HEK293 (cell line): ENCODE data around the gene TAF11L14.
"Not testable (repeated sequence)": the region's sequence is repeated elsewhere in the genome, so short reads cannot be mapped to it uniquely, and the experiment has no call there.

Experiments used
- CTCF ChIA-PET: fragments of 350-600 bp; formaldehyde crosslinking; extraction: SDS; loops from one replicate; lab custom pipeline; 2021; ENCODE audit warnings: antibody characterized with exemption; lab: Yijun Ruan, JAX
- POLR2A ChIA-PET: fragments of 300-600 bp; formaldehyde crosslinking; extraction: SDS; loops from one replicate; lab custom pipeline; 2020; ENCODE audit warnings: antibody characterized with exemption, inconsistent platforms; lab: Yijun Ruan, JAX
- H3K27ac ChIP-seq: fragments of 200-500 bp; sonication (Bioruptor generic); 2 replicates; pipeline ENCODE4 v1.5.1; 2014; ENCODE audit warnings: low read depth, low read length, control low read depth, inconsistent platforms; ENCODE audit errors: extremely low read depth
- H3K36me3 ChIP-seq, 2 experiments: fragments of 200-500 bp in 1 of 2; sonication (Bioruptor generic) in 1 of 2; 1 replicate in 1 of 2; 2 replicates in 1 of 2; pipeline ENCODE4 v1.5.1; 2014 to 2017; ENCODE audit warnings: inconsistent platforms in 2 of 2, low read length in 2 of 2; ENCODE audit not compliant: control insufficient read depth in 2 of 2, insufficient read depth in 1 of 2
- H3K4me1 ChIP-seq: fragments of 200-500 bp; sonication (Bioruptor generic); 2 replicates; pipeline ENCODE4 v1.5.1; 2014; ENCODE audit warnings: mild to moderate bottlenecking, low read length, inconsistent platforms; ENCODE audit not compliant: control insufficient read depth, insufficient read depth
- H3K4me3 ChIP-seq: 2 replicates; pipeline ENCODE4 v1.5.1; 2011; ENCODE audit warnings: low read depth, mild to moderate bottlenecking, control low read depth, low read length, moderate library complexity
- H3K9me3 ChIP-seq: fragments of 200-500 bp; sonication (Bioruptor generic); 2 replicates; pipeline ENCODE4 v1.5.1; 2014; ENCODE audit warnings: low read depth, low read length, inconsistent platforms; ENCODE audit not compliant: control insufficient read depth, insufficient read depth
- KLF1 ChIP-seq: fragments of 450-650 bp; formaldehyde crosslinking; IDR thresholded peaks from 2 replicates; pipeline ENCODE4 v1.5.1; 2016; ENCODE audit warnings: missing biosample characterization, missing genetic modification characterization
- ZBTB1 ChIP-seq: fragments of 450-650 bp; formaldehyde crosslinking; IDR thresholded peaks from 2 replicates; pipeline ENCODE4 v1.5.1; 2016; ENCODE audit warnings: missing biosample characterization, missing genetic modification characterization
- ZNF341 ChIP-seq: fragments of 450-650 bp; formaldehyde crosslinking; IDR thresholded peaks from 2 replicates; pipeline ENCODE4; 2016; ENCODE audit warnings: low read depth, missing biosample characterization, missing genetic modification characterization
- TF ChIP-seq, protein P1 (sequence below): fragments of 450-650 bp; formaldehyde crosslinking; IDR thresholded peaks from 2 replicates; pipeline ENCODE4 v1.5.1; 2017; ENCODE audit warnings: missing biosample characterization, missing genetic modification characterization
- TF ChIP-seq, protein P2 (sequence below): fragments of 450-650 bp; formaldehyde crosslinking; IDR thresholded peaks from 2 replicates; pipeline ENCODE4 v1.5.1; 2016; ENCODE audit warnings: missing biosample characterization, missing genetic modification characterization

Gene TAF11L14

GRCh38 chr5:17634160-17634559 is at the start of gene TAF11L14:
Gene TAF11L14, plus strand, starts transcription at chr5:17634460.
- no peaks in the 10 kb centered on the region for H3K36me3 ChIP-seq
- TF ChIP-seq ZNF341 (no peak), ZBTB1 (no peak)
- TF ChIP-seq, protein P1, sequence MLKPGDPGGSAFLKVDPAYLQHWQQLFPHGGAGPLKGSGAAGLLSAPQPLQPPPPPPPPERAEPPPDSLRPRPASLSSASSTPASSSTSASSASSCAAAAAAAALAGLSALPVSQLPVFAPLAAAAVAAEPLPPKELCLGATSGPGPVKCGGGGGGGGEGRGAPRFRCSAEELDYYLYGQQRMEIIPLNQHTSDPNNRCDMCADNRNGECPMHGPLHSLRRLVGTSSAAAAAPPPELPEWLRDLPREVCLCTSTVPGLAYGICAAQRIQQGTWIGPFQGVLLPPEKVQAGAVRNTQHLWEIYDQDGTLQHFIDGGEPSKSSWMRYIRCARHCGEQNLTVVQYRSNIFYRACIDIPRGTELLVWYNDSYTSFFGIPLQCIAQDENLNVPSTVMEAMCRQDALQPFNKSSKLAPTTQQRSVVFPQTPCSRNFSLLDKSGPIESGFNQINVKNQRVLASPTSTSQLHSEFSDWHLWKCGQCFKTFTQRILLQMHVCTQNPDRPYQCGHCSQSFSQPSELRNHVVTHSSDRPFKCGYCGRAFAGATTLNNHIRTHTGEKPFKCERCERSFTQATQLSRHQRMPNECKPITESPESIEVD (tag by site-specific recombination): no peak
- CTCF ChIA-PET: no interaction called here
- H3K9me3 ChIP-seq: no peaks in the 10 kb centered on the region
- H3K27ac ChIP-seq: no peak within 1 kb of the TSS
- H3K4me1 ChIP-seq: no peaks in the 10 kb centered on the region
- no peak within 1 kb of the TSS for H3K4me3 ChIP-seq
- POLR2A ChIA-PET: no interaction called here

GRCh38 chr5:17585658-17586057 is 48.6 kb upstream of the TAF11L14 start, which contains the start of gene TAF11L7:
Gene TAF11L7, minus strand, starts transcription at chr5:17585758.
- H3K9me3 ChIP-seq, H3K36me3 ChIP-seq, H3K27ac ChIP-seq, H3K4me1 ChIP-seq, H3K4me3 ChIP-seq, POLR2A ChIA-PET, CTCF ChIA-PET: not testable (repeated sequence)

DNA sequence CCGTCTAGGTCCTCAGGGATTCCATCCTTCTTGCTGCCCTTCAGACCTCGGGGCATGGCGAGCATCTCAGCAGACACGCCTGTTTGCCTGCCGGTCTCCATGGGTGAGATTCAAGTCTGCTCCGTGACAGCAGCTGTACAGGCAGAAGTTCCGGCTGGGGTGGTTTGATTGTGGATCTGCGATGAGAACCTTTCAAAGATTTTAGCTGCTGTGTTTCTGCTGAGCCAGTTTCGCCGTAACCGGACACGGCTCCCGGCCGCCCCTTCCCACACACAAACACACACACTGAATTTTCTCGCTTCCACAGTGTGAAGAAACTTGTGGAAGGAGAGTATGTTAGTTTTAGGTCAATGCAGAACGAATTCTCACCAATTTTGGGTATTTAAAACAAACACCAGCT is 43.4 kb upstream of the TAF11L14 start, which contains the start of gene TAF11L8:
Gene TAF11L8, minus strand, starts transcription at position 101 of the 400 bp plus-strand sequence.
- H3K27ac ChIP-seq, POLR2A ChIA-PET, H3K4me1 ChIP-seq, H3K4me3 ChIP-seq, CTCF ChIA-PET, H3K9me3 ChIP-seq, H3K36me3 ChIP-seq: not testable (repeated sequence)

- H3K9me3 ChIP-seq, H3K27ac ChIP-seq, H3K4me1 ChIP-seq, CTCF ChIA-PET, POLR2A ChIA-PET, H3K4me3 ChIP-seq, H3K36me3 ChIP-seq: not testable (repeated sequence)
Measured at GRCh38 chr5:17594255-17594654, 40.0 kb upstream of the TAF11L14 start, which contains the start of gene TAF11L9. Gene TAF11L9, minus strand, starts transcription at chr5:17594394.

DNA sequence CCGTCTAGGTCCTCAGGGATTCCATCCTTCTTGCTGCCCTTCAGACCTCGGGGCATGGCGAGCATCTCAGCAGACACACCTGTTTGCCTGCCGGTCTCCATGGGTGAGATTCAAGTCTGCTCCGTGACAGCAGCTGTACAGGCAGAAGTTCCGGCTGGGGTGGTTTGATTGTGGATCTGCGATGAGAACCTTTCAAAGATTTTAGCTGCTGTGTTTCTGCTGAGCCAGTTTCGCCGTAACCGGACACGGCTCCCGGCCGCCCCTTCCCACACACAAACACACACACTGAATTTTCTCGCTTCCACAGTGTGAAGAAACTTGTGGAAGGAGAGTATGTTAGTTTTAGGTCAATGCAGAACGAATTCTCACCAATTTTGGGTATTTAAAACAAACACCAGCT is 36.5 kb upstream of the TAF11L14 start, which contains the start of gene TAF11L10:
Gene TAF11L10, minus strand, starts transcription at position 101 of the 400 bp plus-strand sequence.
- POLR2A ChIA-PET, H3K27ac ChIP-seq, H3K9me3 ChIP-seq, H3K4me1 ChIP-seq, H3K36me3 ChIP-seq, CTCF ChIA-PET, H3K4me3 ChIP-seq: not testable (repeated sequence)

- POLR2A ChIA-PET, H3K4me1 ChIP-seq, H3K4me3 ChIP-seq, H3K36me3 ChIP-seq, H3K27ac ChIP-seq, CTCF ChIA-PET, H3K9me3 ChIP-seq: not testable (repeated sequence)
- TF ChIP-seq, protein P2, sequence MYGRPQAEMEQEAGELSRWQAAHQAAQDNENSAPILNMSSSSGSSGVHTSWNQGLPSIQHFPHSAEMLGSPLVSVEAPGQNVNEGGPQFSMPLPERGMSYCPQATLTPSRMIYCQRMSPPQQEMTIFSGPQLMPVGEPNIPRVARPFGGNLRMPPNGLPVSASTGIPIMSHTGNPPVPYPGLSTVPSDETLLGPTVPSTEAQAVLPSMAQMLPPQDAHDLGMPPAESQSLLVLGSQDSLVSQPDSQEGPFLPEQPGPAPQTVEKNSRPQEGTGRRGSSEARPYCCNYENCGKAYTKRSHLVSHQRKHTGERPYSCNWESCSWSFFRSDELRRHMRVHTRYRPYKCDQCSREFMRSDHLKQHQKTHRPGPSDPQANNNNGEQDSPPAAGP (tag by site-specific recombination): 0 out of 2 replicates have a peak, but pooled peaks have one; percentile 28
- TF ChIP-seq KLF1: peak; percentile 61
Measured at GRCh38 chr5:17603880-17604279, 30.4 kb upstream of the TAF11L14 start, which contains the start of gene TAF11L11. Gene TAF11L11, plus strand, starts transcription at chr5:17604183.
